HepG2 (cell line): ENCODE data around the gene SBNO1. TPM values are rescaled to one million over a fixed set of nuclear protein-coding genes. Genes with fewer than 3 reads are reported as not detected.
A peak's percentile ranks its signal among the peaks of the same experiment; 100 is the strongest.

Experiments
- E2F2 ChIP-seq: sonication (generic); formaldehyde crosslinking; IDR thresholded peaks from 2 replicates; pipeline ENCODE4 v1.4.0; 2020; ENCODE audit warnings: missing genetic modification reagents, borderline replicate concordance
- EED ChIP-seq: sonication (generic); formaldehyde crosslinking; IDR thresholded peaks from 2 replicates; pipeline ENCODE4 v1.5.0; 2020; ENCODE audit warnings: mild to moderate bottlenecking, missing genetic modification reagents
- ETV5 ChIP-seq: IDR thresholded peaks from 2 replicates; pipeline ENCODE4 v1.6.1; 2018; ENCODE audit warnings: missing biosample characterization, missing genetic modification reagents, inconsistent platforms, borderline replicate concordance
- IRF1 ChIP-seq: sonication (generic); formaldehyde crosslinking; IDR thresholded peaks from 2 replicates; pipeline ENCODE4 v1.4.0; 2020; ENCODE audit warnings: low read depth, mild to moderate bottlenecking, missing genetic modification reagents
- KDM3A ChIP-seq: IDR thresholded peaks from 2 replicates; pipeline ENCODE4 v1.6.1; 2018; ENCODE audit warnings: low read depth, missing compliant biosample characterization
- NFKB2 ChIP-seq: sonication (generic); formaldehyde crosslinking; IDR thresholded peaks from 2 replicates; pipeline ENCODE4 v1.4.0; 2020; ENCODE audit warnings: missing genetic modification reagents, borderline replicate concordance
- PATZ1 ChIP-seq: sonication (generic); formaldehyde crosslinking; IDR thresholded peaks from 2 replicates; pipeline ENCODE4 v1.4.0; 2020; ENCODE audit warnings: missing genetic modification reagents
- PCBP1 ChIP-seq: fragments of 200-400 bp; formaldehyde crosslinking; IDR thresholded peaks from 2 replicates; pipeline ENCODE4 v1.6.1; 2017; ENCODE audit warnings: mild to moderate bottlenecking, low read depth, low read length, borderline replicate concordance
- PHF8 ChIP-seq: sonication (generic); formaldehyde crosslinking; IDR thresholded peaks from 2 replicates; pipeline ENCODE4 v1.5.0; 2020; ENCODE audit warnings: missing genetic modification reagents
- SP5 ChIP-seq: IDR thresholded peaks from 2 replicates; pipeline ENCODE4 v1.6.1; 2016; ENCODE audit warnings: low read depth, borderline replicate concordance
- SSRP1 ChIP-seq: IDR thresholded peaks from 2 replicates; pipeline ENCODE4 v1.6.1; 2016; ENCODE audit warnings: control low read depth
- ZBTB8A ChIP-seq: sonication (generic); formaldehyde crosslinking; IDR thresholded peaks from 2 replicates; pipeline ENCODE4 v1.4.0; 2020; ENCODE audit warnings: mild to moderate bottlenecking, low read depth, missing genetic modification reagents, borderline replicate concordance
- ZKSCAN5 ChIP-seq: sonication (generic); formaldehyde crosslinking; IDR thresholded peaks from 2 replicates; pipeline ENCODE4 v1.5.1; 2020; ENCODE audit warnings: mild to moderate bottlenecking, missing genetic modification reagents
- ZKSCAN8 ChIP-seq: IDR thresholded peaks from 2 replicates; pipeline ENCODE4 v1.6.1; 2016; ENCODE audit warnings: borderline replicate concordance, missing genetic modification reagents, missing compliant biosample characterization
- ZNF20 ChIP-seq: sonication (generic); formaldehyde crosslinking; IDR thresholded peaks from 2 replicates; pipeline ENCODE4 v1.4.0; 2020; ENCODE audit warnings: mild to moderate bottlenecking, moderate library complexity, missing genetic modification reagents
- ZNF205 ChIP-seq: IDR thresholded peaks from 2 replicates; pipeline ENCODE4 v1.6.1; 2018; ENCODE audit warnings: missing biosample characterization, missing genetic modification reagents
- ZNF282 ChIP-seq: fragments of 450-650 bp; IDR thresholded peaks from 2 replicates; pipeline ENCODE4 v1.6.1; 2018; ENCODE audit not compliant: partially characterized antibody
- ZNF326 ChIP-seq: sonication (generic); formaldehyde crosslinking; IDR thresholded peaks from 2 replicates; pipeline ENCODE4 v1.4.0; 2020; ENCODE audit warnings: missing genetic modification reagents, borderline replicate concordance
- ZNF468 ChIP-seq: sonication (generic); formaldehyde crosslinking; IDR thresholded peaks from 2 replicates; pipeline ENCODE4 v1.8.0; 2022; ENCODE audit warnings: mild to moderate bottlenecking, moderate library complexity, missing genetic modification reagents
- ZNF496 ChIP-seq: sonication (generic); formaldehyde crosslinking; IDR thresholded peaks from 2 replicates; pipeline ENCODE4 v1.8.1; 2023; ENCODE audit warnings: mild to moderate bottlenecking, moderate library complexity, missing genetic modification reagents; ENCODE audit not compliant: insufficient replicate concordance
- ZNF589 ChIP-seq: sonication (generic); formaldehyde crosslinking; conservative IDR thresholded peaks from 2 replicates; pipeline ENCODE4 v1.8.0; 2022; ENCODE audit warnings: mild to moderate bottlenecking, moderate library complexity, missing genetic modification reagents
- ZNF775 ChIP-seq: sonication (generic); formaldehyde crosslinking; IDR thresholded peaks from 2 replicates; pipeline ENCODE4 v1.4.0; 2020; ENCODE audit warnings: missing genetic modification reagents, mild to moderate bottlenecking, moderate library complexity, borderline replicate concordance
- polyA plus RNA-seq, 8 experiments: library from polyadenylated mRNA; depleted of rRNA in 3 of 8; stranded (reverse) in 7 of 8; unstranded in 1 of 8; fragments of >200 nt; fragmentation: Illumina TruSeq in 4 of 8; extraction: Trizol in 4 of 8; gene quantifications; 2 replicates each; pipeline versions ENCODE4 v1.2.1 to v1.2.3, GENCODE V29; 2011 to 2016; ENCODE audit warnings: low read depth in 4 of 8, missing spikeins in 1 of 8, mixed read lengths in 1 of 8; ENCODE audit not compliant: insufficient read depth in 1 of 8
- total RNA-seq, 5 experiments: library from RNA; depleted of rRNA; stranded (reverse); fragments of >200 nt; fragmentation: Illumina TruSeq; extraction: Trizol; gene quantifications; 2 replicates each; pipeline ENCODE4 v1.2.3, GENCODE V29; 2016; ENCODE audit warnings: low read depth in 1 of 5
- TF ChIP-seq, protein P1 (sequence below): sonication (generic); formaldehyde crosslinking; IDR thresholded peaks from 2 replicates; pipeline ENCODE4 v1.5.0; 2020; ENCODE audit warnings: missing genetic modification reagents
- TF ChIP-seq, protein P2 (sequence below): sonication (generic); formaldehyde crosslinking; IDR thresholded peaks from 2 replicates; pipeline ENCODE4 v1.5.1; 2020; ENCODE audit warnings: mild to moderate bottlenecking, missing genetic modification reagents, moderate library complexity

SBNO1 gene
- total and polyA plus RNA-seq, 2 of the 13 experiments (the other 11 are each of a cell fraction or from before 2014, with no cell fraction given) = 10.9 to 40.2 TPM

DNA sequence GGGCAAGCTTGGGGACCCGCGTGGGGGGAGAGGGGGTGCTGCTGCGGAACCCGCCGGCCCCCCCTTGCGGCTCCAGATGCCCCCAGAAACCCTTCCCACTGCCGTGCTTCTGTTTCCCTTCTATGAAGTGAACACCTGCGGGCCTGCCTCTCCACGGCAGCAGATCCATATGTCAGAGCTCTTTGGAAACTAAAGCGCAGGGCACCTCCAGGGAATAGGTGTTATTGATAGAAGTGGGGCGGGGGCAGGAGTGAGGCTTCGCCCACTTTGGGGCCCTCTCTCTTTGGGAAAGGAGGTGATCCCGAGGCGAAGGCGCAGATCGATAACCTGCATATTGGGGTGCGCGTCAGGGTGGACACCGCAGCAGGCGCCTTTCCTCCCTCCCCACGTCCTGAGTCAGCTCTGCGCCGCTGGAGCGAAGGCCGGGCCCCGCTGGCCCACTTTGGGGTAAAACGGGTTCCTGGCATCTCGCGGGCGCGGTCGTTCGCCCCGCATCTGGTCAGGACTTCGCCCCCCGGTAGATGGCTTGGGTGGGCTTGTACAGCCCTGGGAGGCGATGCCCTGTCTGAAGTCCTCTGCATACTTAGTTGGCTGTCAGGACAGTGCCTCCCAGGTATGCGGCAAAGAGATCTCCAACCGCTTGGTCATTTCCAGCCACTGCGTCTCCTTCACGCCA lies 19.8 kb upstream of the SBNO1 start (continued):
- TF ChIP-seq, protein P1, sequence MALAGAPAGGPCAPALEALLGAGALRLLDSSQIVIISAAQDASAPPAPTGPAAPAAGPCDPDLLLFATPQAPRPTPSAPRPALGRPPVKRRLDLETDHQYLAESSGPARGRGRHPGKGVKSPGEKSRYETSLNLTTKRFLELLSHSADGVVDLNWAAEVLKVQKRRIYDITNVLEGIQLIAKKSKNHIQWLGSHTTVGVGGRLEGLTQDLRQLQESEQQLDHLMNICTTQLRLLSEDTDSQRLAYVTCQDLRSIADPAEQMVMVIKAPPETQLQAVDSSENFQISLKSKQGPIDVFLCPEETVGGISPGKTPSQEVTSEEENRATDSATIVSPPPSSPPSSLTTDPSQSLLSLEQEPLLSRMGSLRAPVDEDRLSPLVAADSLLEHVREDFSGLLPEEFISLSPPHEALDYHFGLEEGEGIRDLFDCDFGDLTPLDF = no peak
- TF ChIP-seq ZNF205 (CRISPR knock-in tag) = no peak
- no peak for TF ChIP-seq ETV5 (CRISPR knock-in tag)
- no peak for TF ChIP-seq ZNF20 (CRISPR knock-in tag)
- TF ChIP-seq ZNF468 (CRISPR knock-in tag) = no peak
- TF ChIP-seq, protein P2, sequence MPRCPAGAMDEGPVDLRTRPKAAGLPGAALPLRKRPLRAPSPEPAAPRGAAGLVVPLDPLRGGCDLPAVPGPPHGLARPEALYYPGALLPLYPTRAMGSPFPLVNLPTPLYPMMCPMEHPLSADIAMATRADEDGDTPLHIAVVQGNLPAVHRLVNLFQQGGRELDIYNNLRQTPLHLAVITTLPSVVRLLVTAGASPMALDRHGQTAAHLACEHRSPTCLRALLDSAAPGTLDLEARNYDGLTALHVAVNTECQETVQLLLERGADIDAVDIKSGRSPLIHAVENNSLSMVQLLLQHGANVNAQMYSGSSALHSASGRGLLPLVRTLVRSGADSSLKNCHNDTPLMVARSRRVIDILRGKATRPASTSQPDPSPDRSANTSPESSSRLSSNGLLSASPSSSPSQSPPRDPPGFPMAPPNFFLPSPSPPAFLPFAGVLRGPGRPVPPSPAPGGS (CRISPR knock-in tag) = 0 out of 2 replicates have a peak, but pooled peaks have one; percentile 11
- TF ChIP-seq SSRP1 (CRISPR knock-in tag) = no peak
- TF ChIP-seq PCBP1 = no peak
- TF ChIP-seq PHF8 (CRISPR knock-in tag) = no peak
- 0 out of 2 replicates have a peak, but pooled peaks have one; percentile 22 for TF ChIP-seq KDM3A (CRISPR knock-in tag)
- no peak for TF ChIP-seq ZNF326 (CRISPR knock-in tag)
- peak; percentile 57; the same call in 1 of the 2 replicates for TF ChIP-seq EED (CRISPR knock-in tag)
- no peak for TF ChIP-seq ZNF282
- no peak for TF ChIP-seq E2F2 (CRISPR knock-in tag)
- TF ChIP-seq IRF1 (CRISPR knock-in tag) = no peak
- TF ChIP-seq ZNF496 (CRISPR knock-in tag) = no peak
- TF ChIP-seq ZNF775 (CRISPR knock-in tag) = no peak
- no peak for TF ChIP-seq ZBTB8A (CRISPR knock-in tag)
- no peak for TF ChIP-seq SP5
- TF ChIP-seq ZNF589 (CRISPR knock-in tag) = no peak
- no peak for TF ChIP-seq ZKSCAN5
- TF ChIP-seq PATZ1 (CRISPR knock-in tag) = peak; percentile 16; the same call in 1 of the 2 replicates
- peak; percentile 15; the same call in 1 of the 2 replicates for TF ChIP-seq NFKB2 (CRISPR knock-in tag)
- TF ChIP-seq ZKSCAN8 (CRISPR knock-in tag) = no peak
